ENCODE results near the gene HBS1L. TPM values are rescaled to one million over a fixed set of nuclear protein-coding genes. Genes with fewer than 3 reads are reported as not detected.

Gene HBS1L
- total RNA-seq, 1 experiment from 2014 or later = 81.2 TPM

DNA sequence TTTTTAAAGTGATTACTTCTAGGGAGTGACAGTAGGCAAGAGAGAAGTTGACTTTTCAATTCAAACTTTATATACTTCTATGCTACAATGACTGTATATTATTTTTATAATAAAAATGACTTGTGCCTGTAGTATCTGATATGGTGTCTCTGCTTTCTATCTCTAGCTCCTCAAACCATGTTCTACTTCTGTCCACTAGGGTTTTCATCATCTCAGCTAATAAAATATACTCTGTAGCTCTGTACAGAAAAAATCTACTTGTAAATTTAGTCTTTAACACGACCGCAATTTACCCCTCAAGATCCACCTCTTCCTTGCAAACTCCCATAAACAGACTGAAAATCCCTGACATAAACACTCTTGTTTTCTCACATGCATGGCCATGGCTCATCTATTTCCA is 42.3 kb downstream of the HBS1L start:
- Mint-ChIP-seq H3K9me3 (ENCODE audit: unreplicated experiment) (no peaks in the 10 kb centered on the region), H3K4me3 (ENCODE audit: unreplicated experiment) (no peak overlapping the region), H3K36me3 (ENCODE audit: insufficient read depth, unreplicated experiment) (no peaks in the 10 kb centered on the region), H3K27ac (ENCODE audit: unreplicated experiment) (no peak overlapping the region), H3K4me1 (ENCODE audit: low read depth, unreplicated experiment) (peaks cover 11% of the 10 kb centered on the region), H3K27me3 (ENCODE audit: insufficient read depth, unreplicated experiment) (no peaks in the 10 kb centered on the region)
- TF ChIP-seq, protein P1, sequence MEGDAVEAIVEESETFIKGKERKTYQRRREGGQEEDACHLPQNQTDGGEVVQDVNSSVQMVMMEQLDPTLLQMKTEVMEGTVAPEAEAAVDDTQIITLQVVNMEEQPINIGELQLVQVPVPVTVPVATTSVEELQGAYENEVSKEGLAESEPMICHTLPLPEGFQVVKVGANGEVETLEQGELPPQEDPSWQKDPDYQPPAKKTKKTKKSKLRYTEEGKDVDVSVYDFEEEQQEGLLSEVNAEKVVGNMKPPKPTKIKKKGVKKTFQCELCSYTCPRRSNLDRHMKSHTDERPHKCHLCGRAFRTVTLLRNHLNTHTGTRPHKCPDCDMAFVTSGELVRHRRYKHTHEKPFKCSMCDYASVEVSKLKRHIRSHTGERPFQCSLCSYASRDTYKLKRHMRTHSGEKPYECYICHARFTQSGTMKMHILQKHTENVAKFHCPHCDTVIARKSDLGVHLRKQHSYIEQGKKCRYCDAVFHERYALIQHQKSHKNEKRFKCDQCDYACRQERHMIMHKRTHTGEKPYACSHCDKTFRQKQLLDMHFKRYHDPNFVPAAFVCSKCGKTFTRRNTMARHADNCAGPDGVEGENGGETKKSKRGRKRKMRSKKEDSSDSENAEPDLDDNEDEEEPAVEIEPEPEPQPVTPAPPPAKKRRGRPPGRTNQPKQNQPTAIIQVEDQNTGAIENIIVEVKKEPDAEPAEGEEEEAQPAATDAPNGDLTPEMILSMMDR (IDR thresholded peaks at IDR 0.05; ENCODE audit: insufficient read depth in 1 of 2, low read depth in 1 of 2, low read length in 1 of 2, severe bottlenecking in 1 of 2, unreplicated experiment in 1 of 2) = no peak
- intact Hi-C loops (cut with micrococcal nuclease; ENCODE audit: unreplicated experiment) = no loop called here
- Histone ChIP-seq H3K36me3 (ENCODE audit: control insufficient read depth, insufficient read depth, low read length) (no peaks in the 10 kb centered on the region), H3K27me3 (replicated peaks; ENCODE audit: control insufficient read depth, insufficient read depth, low read length) (no peaks in the 10 kb centered on the region), H3K4me3 (ENCODE audit: low read depth, low read length) (no peak overlapping the region), H3K9me3 (no peaks in the 10 kb centered on the region), H3K4me1 (no peaks in the 10 kb centered on the region; the same call in 1 of the 2 replicates)
- ChIA-PET CTCF (interaction anchor here (0.8 kb wide), 1 partner anchor 32 kb away, joined by 3 read pairs; no protein-coding TSS in a partner anchor), POLR2A (no interaction called here)
- BruUV-seq (replicated peaks) = no TSS peak
- no peak for DNase-seq

DNA sequence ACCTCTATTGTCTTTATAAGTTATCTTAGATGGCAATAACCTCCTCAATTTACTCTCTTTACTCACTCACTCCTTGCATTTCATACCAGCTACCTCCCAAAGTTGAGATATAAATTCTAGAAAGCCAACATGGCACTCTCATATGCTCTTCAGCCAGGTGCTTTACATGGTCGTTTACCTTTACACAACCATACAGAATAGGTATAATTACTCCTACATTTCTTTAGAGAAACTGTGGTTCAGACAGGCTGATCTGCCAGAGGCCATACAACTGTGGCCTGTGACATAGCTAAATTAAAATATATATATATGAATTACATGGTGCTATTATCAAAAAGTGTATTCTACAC is 45.7 kb downstream of the HBS1L start:
- Mint-ChIP-seq H3K36me3 (ENCODE audit: insufficient read depth, unreplicated experiment) (no peaks in the 10 kb centered on the region), H3K27me3 (ENCODE audit: insufficient read depth, unreplicated experiment) (no peaks in the 10 kb centered on the region), H3K4me3 (ENCODE audit: unreplicated experiment) (no peak overlapping the region), H3K4me1 (ENCODE audit: low read depth, unreplicated experiment) (peaks cover 11% of the 10 kb centered on the region), H3K9me3 (ENCODE audit: unreplicated experiment) (no peaks in the 10 kb centered on the region), H3K27ac (ENCODE audit: unreplicated experiment) (no peak overlapping the region)
- no TSS peak for BruUV-seq (replicated peaks)
- H3K36me3 ChIP-seq (ENCODE audit: control insufficient read depth, insufficient read depth, low read length) = no peaks in the 10 kb centered on the region
- ChIA-PET POLR2A (no interaction called here), CTCF (no interaction called here)
- TF ChIP-seq, protein P1 (IDR thresholded peaks at IDR 0.05; ENCODE audit: insufficient read depth in 1 of 2, low read depth in 1 of 2, low read length in 1 of 2, severe bottlenecking in 1 of 2, unreplicated experiment in 1 of 2) = no peak
- H3K27me3 ChIP-seq (replicated peaks; ENCODE audit: control insufficient read depth, insufficient read depth, low read length) = no peaks in the 10 kb centered on the region
- H3K9me3 ChIP-seq = no peaks in the 10 kb centered on the region
- H3K4me3 ChIP-seq (ENCODE audit: low read depth, low read length) = no peak overlapping the region
- intact Hi-C loops (cut with micrococcal nuclease; ENCODE audit: unreplicated experiment) = no loop called here
- no peak for DNase-seq
- H3K4me1 ChIP-seq = no peaks in the 10 kb centered on the region; the same call in 1 of the 2 replicates

DNA sequence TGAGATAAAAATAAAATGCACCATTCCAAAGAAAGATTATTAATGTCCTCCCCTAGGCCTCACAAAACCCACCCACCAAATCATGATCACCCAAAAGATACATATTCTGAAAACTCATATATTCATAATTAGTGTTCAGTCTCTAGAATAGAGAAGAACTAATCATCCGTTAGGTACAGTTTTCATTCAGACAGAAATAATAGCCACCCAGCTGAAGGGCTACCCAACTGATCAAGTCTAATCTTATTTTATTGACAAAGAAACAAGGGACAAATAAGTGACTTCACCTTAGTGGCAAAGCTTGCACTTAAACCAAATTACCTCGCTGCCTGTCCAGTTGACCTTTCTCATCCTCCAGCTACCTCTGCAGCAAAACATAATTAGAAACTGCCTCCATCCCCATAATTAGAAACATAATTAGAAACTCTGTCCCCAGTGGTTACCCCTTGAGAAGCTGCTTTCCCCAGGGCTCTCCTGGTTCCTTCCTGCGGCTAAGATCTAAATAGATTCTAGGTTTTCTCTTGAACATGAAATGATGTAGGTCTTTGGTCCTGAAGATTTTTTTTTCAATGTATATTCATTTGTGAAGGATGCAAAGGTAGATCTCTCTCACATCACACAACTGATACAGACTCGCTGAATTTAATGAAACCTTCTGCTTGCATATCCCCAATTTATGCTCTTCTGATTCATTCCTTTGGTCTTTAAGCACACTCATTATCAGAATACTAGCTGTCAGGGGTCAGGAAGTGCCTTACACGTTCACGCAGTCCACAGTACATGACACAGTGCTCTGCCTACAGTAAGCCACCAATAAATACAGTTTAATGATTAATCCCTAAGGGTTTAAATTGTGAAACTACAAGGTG is 46.3 kb downstream of the HBS1L start:
- Histone ChIP-seq H3K27me3 (replicated peaks; ENCODE audit: control insufficient read depth, insufficient read depth, low read length) (no peaks in the 10 kb centered on the region), H3K9me3 (no peaks in the 10 kb centered on the region), H3K4me1 (no peaks in the 10 kb centered on the region; the same call in 1 of the 2 replicates), H3K4me3 (ENCODE audit: low read depth, low read length) (no peak overlapping the region), H3K36me3 (ENCODE audit: control insufficient read depth, insufficient read depth, low read length) (no peaks in the 10 kb centered on the region)
- intact Hi-C loops (cut with micrococcal nuclease; ENCODE audit: unreplicated experiment) = no loop called here
- no peak overlapping the region for H3K4me3 Mint-ChIP-seq (ENCODE audit: unreplicated experiment)
- peaks cover 11% of the 10 kb centered on the region for H3K4me1 Mint-ChIP-seq (ENCODE audit: low read depth, unreplicated experiment)
- TF ChIP-seq, protein P1 (IDR thresholded peaks at IDR 0.05; ENCODE audit: insufficient read depth in 1 of 2, low read depth in 1 of 2, low read length in 1 of 2, severe bottlenecking in 1 of 2, unreplicated experiment in 1 of 2) = no peak
- no peaks in the 10 kb centered on the region for H3K36me3 Mint-ChIP-seq (ENCODE audit: insufficient read depth, unreplicated experiment)
- H3K27ac Mint-ChIP-seq (ENCODE audit: unreplicated experiment) = no peak overlapping the region
- no peaks in the 10 kb centered on the region for H3K27me3 Mint-ChIP-seq (ENCODE audit: insufficient read depth, unreplicated experiment)
- peak; percentile 5 to 40 for DNase-seq
- ChIA-PET CTCF (no interaction called here), POLR2A (no interaction called here)
- no TSS peak for BruUV-seq (replicated peaks)
- no peaks in the 10 kb centered on the region for H3K9me3 Mint-ChIP-seq (ENCODE audit: unreplicated experiment)

All from Caco-2 (cell line).